Panc1 (cell line): ENCODE data around the gene KIF27. TPM values are rescaled to one million over a fixed set of nuclear protein-coding genes. Genes with fewer than 3 reads are reported as not detected.

ENCODE experiments used
- ATAC-seq: fragments of 200-7000 bp; cut with Tn5 transposase; 2 replicates; pipeline ENCODE4 v1.9.1; 2020; ENCODE audit warnings: mild to moderate bottlenecking, moderate library complexity
- BruUV-seq: library from RNA; stranded (reverse); fragments of 400-500 nt; replicated peaks from 2 replicates; lab custom pipeline; 2021; lab: Mats Ljungman, UMichigan
- CTCF ChIA-PET: fragments of 300-600 bp; sonication (Branson Sonifier 250); formaldehyde crosslinking; loops from one replicate; lab custom pipeline; 2022; ENCODE audit warnings: antibody characterized with exemption; lab: Charles Lee
- POLR2A ChIA-PET: fragments of 300-600 bp; sonication (Branson Sonifier 250); formaldehyde crosslinking; loops from one replicate; lab custom pipeline; 2022; ENCODE audit warnings: antibody characterized with exemption; lab: Charles Lee
- DNase-seq: peaks from one replicate; pipeline ENCODE4 v3.0.0-alpha.2; 2010; ENCODE audit warnings: low read depth, low spot score
- H3K27ac ChIP-seq: 2 replicates; pipeline ENCODE4 v1.5.1; 2011; ENCODE audit warnings: mild to moderate bottlenecking, low read length, inconsistent platforms
- H3K27me3 ChIP-seq: fragments of 200-500 bp; sonication (Bioruptor generic); 2 replicates; pipeline ENCODE4 v1.6.0; 2014; ENCODE audit warnings: low read length, inconsistent platforms; ENCODE audit not compliant: control insufficient read depth, insufficient read depth
- H3K36me3 ChIP-seq: fragments of 200-500 bp; sonication (Bioruptor generic); 2 replicates; pipeline ENCODE4 v1.5.1; 2014; ENCODE audit warnings: inconsistent platforms, mild to moderate bottlenecking, low read length, moderate library complexity; ENCODE audit not compliant: control insufficient read depth, insufficient read depth
- H3K4me1 ChIP-seq: 2 replicates; pipeline ENCODE4 v1.5.1; 2011; ENCODE audit warnings: inconsistent platforms, mild to moderate bottlenecking, low read length, moderate library complexity; ENCODE audit not compliant: control insufficient read depth, insufficient read depth
- H3K4me3 ChIP-seq, 2 experiments: 2 replicates each; pipeline ENCODE4 v1.5.1; 2011 to 2012; ENCODE audit warnings: low read depth in 2 of 2, low read length in 2 of 2, mild to moderate bottlenecking in 2 of 2, inconsistent platforms in 1 of 2, moderate library complexity in 1 of 2
- H3K9me3 ChIP-seq: fragments of 200-500 bp; sonication (Bioruptor generic); 2 replicates; pipeline ENCODE4 v1.5.1; 2014; ENCODE audit warnings: low read depth, mild to moderate bottlenecking, inconsistent platforms, low read length, moderate library complexity; ENCODE audit not compliant: control insufficient read depth, insufficient read depth
- POLR2AphosphoS5 ChIP-seq: IDR thresholded peaks from 2 replicates; pipeline ENCODE4 v1.6.1; 2012; ENCODE audit warnings: mild to moderate bottlenecking, low read depth, low read length, moderate library complexity
- SIN3A ChIP-seq: IDR thresholded peaks from 2 replicates; pipeline ENCODE4 v1.6.1; 2012; ENCODE audit warnings: low read depth, mild to moderate bottlenecking, low read length, moderate library complexity, borderline replicate concordance; ENCODE audit not compliant: insufficient read depth
- TCF7L2 ChIP-seq: IDR thresholded peaks from 2 replicates; pipeline ENCODE4 v1.6.1; 2011; ENCODE audit warnings: mild to moderate bottlenecking, low read depth, low read length, inconsistent platforms
- in situ Hi-C: cut with HindIII; loops from 2 replicates; pipeline ENCODE4 v1.10.0; 2016; ENCODE audit warnings: low sequenced_read_pairs, low pct_unique_long_range_greater_than_20kb
- intact Hi-C: fragments of 100-400 bp; cut with micrococcal nuclease; formaldehyde crosslinking; loops from one replicate; pipeline ENCODE4 v1.10.0; 2022; ENCODE audit not compliant: unreplicated experiment
- total RNA-seq: library from RNA; stranded (reverse); gene quantifications from one replicate; pipeline ENCODE4 v1.2.1, GENCODE V29; 2021; ENCODE audit not compliant: unreplicated experiment
- TF ChIP-seq, protein P1 (sequence below), 2 experiments: IDR thresholded peaks; 2 replicates each; pipeline ENCODE4 v1.6.1; 2011 to 2012; ENCODE audit warnings: low read depth in 2 of 2, control low read depth in 1 of 2, low read length in 1 of 2, mild to moderate bottlenecking in 1 of 2, moderate library complexity in 1 of 2; ENCODE audit not compliant: insufficient read depth in 1 of 2
- TF ChIP-seq, protein P2 (sequence below): fragments of 450-650 bp; IDR thresholded peaks from 2 replicates; pipeline ENCODE4 v1.5.1; 2017; ENCODE audit warnings: mild to moderate bottlenecking

KIF27 gene
- total RNA-seq, 1 experiment from 2014 or later, result 3.4 TPM

DNA sequence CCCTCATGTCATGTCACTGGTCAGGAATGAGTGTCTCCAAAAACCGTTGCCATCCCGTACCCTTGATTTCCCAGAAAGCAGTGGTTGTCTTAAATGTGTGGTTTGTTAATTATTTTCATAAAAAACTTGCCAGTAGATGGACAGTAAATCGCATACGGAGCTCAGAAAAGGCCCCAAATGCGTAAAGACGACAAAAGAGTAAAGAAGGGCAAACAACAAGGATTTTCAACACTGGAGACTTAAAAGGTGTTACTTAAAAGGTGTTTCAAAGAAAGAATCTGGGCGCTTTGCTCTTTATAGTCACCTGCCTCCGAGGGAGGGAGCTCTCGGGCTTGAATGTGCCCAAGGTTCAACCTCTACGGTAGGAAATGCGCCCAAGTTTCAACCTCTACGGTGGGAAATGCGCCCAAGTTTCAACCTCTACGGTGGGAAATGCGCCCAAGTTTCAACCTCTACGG is 734 bp downstream of the KIF27 start:
- ChIA-PET CTCF (no interaction called here), POLR2A (no interaction called here)
- H3K27ac ChIP-seq, result peak overlapping the region; percentile 90
- no peaks in the 10 kb centered on the region; the same call in 1 of the 2 replicates for H3K4me1 ChIP-seq
- no peaks in the 10 kb centered on the region for H3K9me3 ChIP-seq
- H3K27me3 ChIP-seq, result no peaks in the 10 kb centered on the region
- in situ Hi-C loops (no loop called here), intact Hi-C loops (no loop called here)
- TSS peak; percentile 82 for BruUV-seq
- ATAC-seq, result peak; percentile 24
- no peak for TF ChIP-seq SIN3A
- TF ChIP-seq POLR2AphosphoS5, result peak; percentile 67; the same call in 1 of the 2 replicates
- peak; percentile 52 for DNase-seq
- no peaks in the 10 kb centered on the region for H3K36me3 ChIP-seq
- H3K4me3 ChIP-seq, result peak overlapping the region; percentile 54 to 79

DNA sequence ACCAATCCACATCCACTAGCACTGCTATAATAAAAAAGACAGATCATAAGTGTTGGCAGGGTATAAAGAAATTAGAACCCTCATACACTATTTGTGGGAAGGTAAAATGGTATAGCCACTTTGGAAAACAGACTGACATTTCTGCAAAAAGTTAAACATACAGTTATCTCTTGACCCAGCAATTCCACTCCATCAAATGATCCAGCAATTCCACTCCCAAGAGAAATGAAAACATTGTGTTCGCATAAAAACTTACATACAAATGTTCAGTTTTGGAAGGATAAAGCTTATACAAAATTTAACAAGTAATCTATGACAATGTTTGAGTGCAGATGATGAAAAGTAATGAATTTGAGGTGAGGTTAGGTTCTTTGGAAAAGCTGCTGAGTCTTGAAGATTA is 2.1 kb downstream of the KIF27 start:
- in situ Hi-C loops, result no loop called here
- no TSS peak for BruUV-seq
- ATAC-seq, result no peak

More for the DNA sequence above, 2.1 kb downstream of the KIF27 start:
- POLR2A ChIA-PET, result no interaction called here
- H3K9me3 ChIP-seq, result no peaks in the 10 kb centered on the region
- intact Hi-C loops, result no loop called here
- H3K36me3 ChIP-seq, result no peaks in the 10 kb centered on the region
- no peaks in the 10 kb centered on the region for H3K27me3 ChIP-seq
- CTCF ChIA-PET, result no interaction called here
- no peak overlapping the region for H3K4me3 ChIP-seq
- H3K27ac ChIP-seq, result no peak overlapping the region
- DNase-seq, result no peak
- TF ChIP-seq SIN3A, result no peak
- TF ChIP-seq POLR2AphosphoS5, result no peak
- TF ChIP-seq TCF7L2, result no peak
- TF ChIP-seq, protein P1, sequence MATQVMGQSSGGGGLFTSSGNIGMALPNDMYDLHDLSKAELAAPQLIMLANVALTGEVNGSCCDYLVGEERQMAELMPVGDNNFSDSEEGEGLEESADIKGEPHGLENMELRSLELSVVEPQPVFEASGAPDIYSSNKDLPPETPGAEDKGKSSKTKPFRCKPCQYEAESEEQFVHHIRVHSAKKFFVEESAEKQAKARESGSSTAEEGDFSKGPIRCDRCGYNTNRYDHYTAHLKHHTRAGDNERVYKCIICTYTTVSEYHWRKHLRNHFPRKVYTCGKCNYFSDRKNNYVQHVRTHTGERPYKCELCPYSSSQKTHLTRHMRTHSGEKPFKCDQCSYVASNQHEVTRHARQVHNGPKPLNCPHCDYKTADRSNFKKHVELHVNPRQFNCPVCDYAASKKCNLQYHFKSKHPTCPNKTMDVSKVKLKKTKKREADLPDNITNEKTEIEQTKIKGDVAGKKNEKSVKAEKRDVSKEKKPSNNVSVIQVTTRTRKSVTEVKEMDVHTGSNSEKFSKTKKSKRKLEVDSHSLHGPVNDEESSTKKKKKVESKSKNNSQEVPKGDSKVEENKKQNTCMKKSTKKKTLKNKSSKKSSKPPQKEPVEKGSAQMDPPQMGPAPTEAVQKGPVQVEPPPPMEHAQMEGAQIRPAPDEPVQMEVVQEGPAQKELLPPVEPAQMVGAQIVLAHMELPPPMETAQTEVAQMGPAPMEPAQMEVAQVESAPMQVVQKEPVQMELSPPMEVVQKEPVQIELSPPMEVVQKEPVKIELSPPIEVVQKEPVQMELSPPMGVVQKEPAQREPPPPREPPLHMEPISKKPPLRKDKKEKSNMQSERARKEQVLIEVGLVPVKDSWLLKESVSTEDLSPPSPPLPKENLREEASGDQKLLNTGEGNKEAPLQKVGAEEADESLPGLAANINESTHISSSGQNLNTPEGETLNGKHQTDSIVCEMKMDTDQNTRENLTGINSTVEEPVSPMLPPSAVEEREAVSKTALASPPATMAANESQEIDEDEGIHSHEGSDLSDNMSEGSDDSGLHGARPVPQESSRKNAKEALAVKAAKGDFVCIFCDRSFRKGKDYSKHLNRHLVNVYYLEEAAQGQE (IDR thresholded peaks at IDR 0.05; ENCODE audit: insufficient read depth in 1 of 2, low read depth in 2 of 2, low read length in 1 of 2), result no peak
- TF ChIP-seq, protein P2, sequence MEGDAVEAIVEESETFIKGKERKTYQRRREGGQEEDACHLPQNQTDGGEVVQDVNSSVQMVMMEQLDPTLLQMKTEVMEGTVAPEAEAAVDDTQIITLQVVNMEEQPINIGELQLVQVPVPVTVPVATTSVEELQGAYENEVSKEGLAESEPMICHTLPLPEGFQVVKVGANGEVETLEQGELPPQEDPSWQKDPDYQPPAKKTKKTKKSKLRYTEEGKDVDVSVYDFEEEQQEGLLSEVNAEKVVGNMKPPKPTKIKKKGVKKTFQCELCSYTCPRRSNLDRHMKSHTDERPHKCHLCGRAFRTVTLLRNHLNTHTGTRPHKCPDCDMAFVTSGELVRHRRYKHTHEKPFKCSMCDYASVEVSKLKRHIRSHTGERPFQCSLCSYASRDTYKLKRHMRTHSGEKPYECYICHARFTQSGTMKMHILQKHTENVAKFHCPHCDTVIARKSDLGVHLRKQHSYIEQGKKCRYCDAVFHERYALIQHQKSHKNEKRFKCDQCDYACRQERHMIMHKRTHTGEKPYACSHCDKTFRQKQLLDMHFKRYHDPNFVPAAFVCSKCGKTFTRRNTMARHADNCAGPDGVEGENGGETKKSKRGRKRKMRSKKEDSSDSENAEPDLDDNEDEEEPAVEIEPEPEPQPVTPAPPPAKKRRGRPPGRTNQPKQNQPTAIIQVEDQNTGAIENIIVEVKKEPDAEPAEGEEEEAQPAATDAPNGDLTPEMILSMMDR, result no peak
- H3K4me1 ChIP-seq, result no peaks in the 10 kb centered on the region; the same call in 1 of the 2 replicates
